Measurements from ENCODE around the gene RNF14. TPM values are rescaled to one million over a fixed set of nuclear protein-coding genes. Genes with fewer than 3 reads are reported as not detected.
"Not testable (repeated sequence)": the region's sequence is repeated elsewhere in the genome, so short reads cannot be mapped to it uniquely, and the experiment has no call there.

RNF14 gene
- 10 to 100 TPM; 53.0 to 54.6 TPM for total RNA-seq
- polyA plus RNA-seq: 10 to 100 TPM; 44.3 to 55.0 TPM
- long read RNA-seq, donor 1, full-length matches to known transcripts: 27 of 87 reads
- long read RNA-seq, donor 1, partial matches to known transcripts: 16 of 87 reads
- long read RNA-seq, donor 1, other reads (novel, unspliced or antisense): 44 of 87 reads
- long read RNA-seq, donor 2, full-length matches to known transcripts: 19 of 35 reads
- long read RNA-seq, donor 2, partial matches to known transcripts: 4 of 35 reads
- long read RNA-seq, donor 2, other reads (novel, unspliced or antisense): 12 of 35 reads

GRCh38 chr5:141968914-141969608 lies at the start of gene RNF14:
Gene RNF14 (plus strand): TSS chr5:141969105. CDS start chr5:141973589, 4,484 bp downstream.
- ATAC-seq (ENCODE audit: low FRiP score) (peak; percentile 99), DNase-seq (peak; percentile 97 to 98)
- H3K4me3 ChIP-seq (ENCODE audit: low read length in 2 of 2): peak within 1 kb of the TSS; percentile 74 to 77
- no peaks in the 10 kb centered on the region for H3K9me3 ChIP-seq (ENCODE audit: control insufficient read depth, low read length)
- peaks cover 0 to 3% of the 10 kb centered on the region in 2 donors for H3K4me1 ChIP-seq (ENCODE audit: control insufficient read depth in 1 of 2, insufficient read depth in 2 of 2, low read length in 2 of 2)
- H3K36me3 ChIP-seq (ENCODE audit: control insufficient read depth in 1 of 2, insufficient read depth in 2 of 2, low read length in 1 of 2): peaks cover 0 to 2% of the 10 kb centered on the region in 2 donors
- peak within 1 kb of the TSS; percentile 86 to 91 for H3K27ac ChIP-seq (ENCODE audit: low read depth in 1 of 2, low read length in 2 of 2)
- intact Hi-C loops (cut with DNase I): loop anchor here in 1 of 2 donors (5.0 kb wide), 1 partner anchor 47 kb away; the partner anchor contains the start of gene DELE1
- WGBS, 2 donors: 0 to 1% methylated on average over 59 to 63 of the region's 63 CpGs
- H3K27me3 ChIP-seq (ENCODE audit: control insufficient read depth in 1 of 2, insufficient read depth in 2 of 2, low read length in 1 of 2): no peaks in the 10 kb centered on the region

DNA sequence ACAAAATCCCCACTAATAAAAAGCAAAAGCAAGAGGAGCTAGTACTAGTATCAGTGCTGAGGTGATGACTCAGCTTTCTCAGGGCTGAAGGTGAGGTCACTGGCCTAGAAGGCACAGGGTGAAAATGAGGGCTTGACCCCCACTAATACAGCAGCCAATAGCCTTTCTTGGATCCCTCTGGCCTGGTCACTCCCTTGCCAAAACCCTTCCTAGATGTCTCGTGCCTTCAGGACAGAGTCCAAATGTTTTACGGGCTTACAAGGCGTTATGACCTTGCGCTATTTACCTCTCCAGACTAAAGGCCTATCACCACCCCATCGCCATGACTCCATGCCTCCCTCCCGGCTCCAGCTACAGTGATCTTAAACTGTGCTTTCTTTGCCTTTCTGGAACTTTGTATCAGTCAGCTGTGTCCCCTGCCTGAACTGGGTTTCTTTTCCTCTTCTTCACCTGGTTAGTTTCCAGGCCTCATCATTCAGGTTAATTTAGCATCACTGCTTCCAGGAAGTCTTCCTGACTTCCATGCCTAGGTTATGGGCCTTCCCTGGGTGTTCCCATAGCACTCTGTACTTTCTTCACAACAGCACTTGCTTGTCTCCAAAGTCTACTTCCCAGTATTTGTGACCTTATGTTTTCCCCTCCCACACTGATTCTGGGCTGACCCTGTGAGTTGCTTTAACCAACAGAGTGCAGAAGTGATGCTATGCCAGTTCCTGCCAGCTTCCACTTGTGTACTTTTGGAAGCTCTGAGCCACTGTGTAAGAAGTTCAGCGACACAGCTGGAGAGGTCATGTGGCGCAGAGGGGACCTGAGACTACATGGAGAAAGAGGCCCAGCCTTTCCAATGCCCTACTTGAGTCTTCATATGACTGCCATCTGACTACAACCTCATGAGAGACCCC lies 49.4 kb upstream of the RNF14 start:
- 87 to 92% methylated on average over 8 of the region's 8 CpGs for WGBS, 2 donors
- Histone ChIP-seq H3K27me3 (ENCODE audit: control insufficient read depth in 1 of 2, insufficient read depth in 2 of 2, low read length in 1 of 2) (no peaks in the 10 kb centered on the region), H3K4me1 (ENCODE audit: control insufficient read depth in 1 of 2, insufficient read depth in 2 of 2, low read length in 2 of 2) (no peaks in the 10 kb centered on the region), H3K9me3 (ENCODE audit: control insufficient read depth, low read length) (no peaks in the 10 kb centered on the region), H3K4me3 (ENCODE audit: low read length in 2 of 2) (no peak overlapping the region), H3K27ac (ENCODE audit: low read depth in 1 of 2, low read length in 2 of 2) (no peak overlapping the region), H3K36me3 (ENCODE audit: control insufficient read depth in 1 of 2, insufficient read depth in 2 of 2, low read length in 1 of 2) (no peaks in the 10 kb centered on the region)
- no peak for DNase-seq
- intact Hi-C loops (cut with DNase I): loop anchor here in 1 of 2 donors (5.0 kb wide), 2 partner anchors 33 to 48 kb away; partner anchors contain the start of gene RNF14
- ATAC-seq (ENCODE audit: low FRiP score): no peak

DNA sequence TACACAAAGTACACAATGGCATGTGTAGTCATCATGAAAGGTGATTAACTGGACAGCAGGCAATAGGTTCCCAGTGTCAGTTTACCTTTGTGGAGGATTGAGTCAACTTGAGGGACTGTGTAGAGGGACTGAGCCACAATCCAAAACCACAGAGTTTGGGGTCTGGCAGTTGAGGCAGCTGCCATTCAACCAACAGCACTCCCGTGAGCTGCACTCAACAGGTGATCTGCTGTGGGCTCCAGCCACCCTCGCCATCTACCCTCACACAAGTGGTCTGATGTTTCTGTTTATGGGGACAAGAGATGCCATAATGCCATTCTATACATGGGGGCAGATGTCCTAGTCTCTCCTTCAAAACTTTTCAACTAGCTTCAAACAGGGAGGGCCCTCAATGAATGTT lies 48.1 kb upstream of the RNF14 start:
- ATAC-seq (ENCODE audit: low FRiP score) (no peak), DNase-seq (no peak)
- H3K27me3 ChIP-seq (ENCODE audit: control insufficient read depth in 1 of 2, insufficient read depth in 2 of 2, low read length in 1 of 2): no peaks in the 10 kb centered on the region
- no peaks in the 10 kb centered on the region for H3K4me1 ChIP-seq (ENCODE audit: control insufficient read depth in 1 of 2, insufficient read depth in 2 of 2, low read length in 2 of 2)
- H3K36me3 ChIP-seq (ENCODE audit: control insufficient read depth in 1 of 2, insufficient read depth in 2 of 2, low read length in 1 of 2): no peaks in the 10 kb centered on the region
- H3K9me3 ChIP-seq (ENCODE audit: control insufficient read depth, low read length): no peaks in the 10 kb centered on the region
- WGBS, 2 donors: 83 to 84% methylated on average over 2 of the region's 2 CpGs
- H3K27ac ChIP-seq (ENCODE audit: low read depth in 1 of 2, low read length in 2 of 2): no peak overlapping the region
- intact Hi-C loops (cut with DNase I): loop anchor here in 1 of 2 donors (5.0 kb wide), 1 partner anchor 47 kb away; the partner anchor contains the start of gene RNF14
- no peak overlapping the region for H3K4me3 ChIP-seq (ENCODE audit: low read length in 2 of 2)

- intact Hi-C loops (cut with DNase I): loop anchor here in 1 of 2 donors (5.0 kb wide), 1 partner anchor 44 kb away; the partner anchor contains the start of gene RNF14
- Histone ChIP-seq H3K27ac (ENCODE audit: low read depth in 1 of 2, low read length in 2 of 2) (peak overlapping the region; percentile 18 to 62), H3K4me3 (ENCODE audit: low read length in 2 of 2) (peak overlapping the region; percentile 27 to 49)
- DNase-seq: peak in 1 of 2 donors; percentile 64
- 52 to 59% methylated on average over 25 to 28 of the region's 28 CpGs for WGBS, 2 donors
- not testable (repeated sequence) for ATAC-seq (ENCODE audit: low FRiP score); H3K4me1 ChIP-seq (ENCODE audit: control insufficient read depth in 1 of 2, insufficient read depth in 2 of 2, low read length in 2 of 2); H3K9me3 ChIP-seq (ENCODE audit: control insufficient read depth, low read length); H3K27me3 ChIP-seq (ENCODE audit: control insufficient read depth in 1 of 2, insufficient read depth in 2 of 2, low read length in 1 of 2); H3K36me3 ChIP-seq (ENCODE audit: control insufficient read depth in 1 of 2, insufficient read depth in 2 of 2, low read length in 1 of 2)
Measured at GRCh38 chr5:141922827-141923447, 46.0 kb upstream of the RNF14 start.

DNA sequence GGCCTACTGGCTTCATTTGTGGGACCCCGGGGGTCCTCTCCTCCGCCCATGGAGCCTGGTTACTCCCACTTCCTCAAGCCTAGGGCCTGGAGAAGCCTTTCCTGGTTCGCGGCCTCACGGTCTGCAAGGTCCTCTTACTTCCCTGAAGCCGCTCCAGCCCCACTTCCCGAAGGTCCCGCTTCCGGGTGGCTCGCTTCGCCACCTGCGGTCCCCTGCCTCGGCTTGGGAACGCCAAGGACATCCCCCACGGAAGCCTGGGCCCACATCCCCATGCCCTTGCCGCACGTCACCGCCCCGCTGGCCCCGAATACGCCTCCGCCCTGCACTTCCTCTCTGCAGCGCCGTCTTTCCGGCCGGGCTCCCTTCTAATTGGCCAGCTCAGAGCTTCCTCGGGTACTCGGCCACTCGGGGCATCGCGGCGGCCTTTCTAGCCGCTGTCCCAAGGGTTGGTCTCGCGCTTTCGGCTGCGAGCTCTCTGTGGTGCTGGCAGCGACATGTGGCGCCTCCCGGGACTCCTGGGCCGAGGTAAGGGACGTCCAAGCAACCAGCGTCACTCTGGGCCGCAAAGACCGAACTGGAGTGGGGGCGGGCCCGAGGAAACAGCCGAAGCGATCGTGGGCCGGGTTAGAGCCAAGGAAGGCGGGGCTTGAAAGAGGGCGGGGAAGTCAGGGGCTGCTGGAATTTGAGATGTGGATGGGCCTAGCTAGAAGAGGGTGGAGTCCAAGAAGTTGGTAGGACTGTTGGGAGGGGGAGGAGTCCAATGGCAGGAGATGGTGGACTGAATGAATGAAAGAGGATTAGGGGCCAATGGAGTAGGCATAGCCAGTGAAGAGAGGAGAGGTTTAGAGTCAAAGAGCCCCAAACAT lies 45.2 kb upstream of the RNF14 start, which contains the start of gene DELE1:
DELE1 (plus strand) TSS at position 424 of the 866 bp plus-strand sequence; CDS start at position 495, 71 bp downstream.
- Histone ChIP-seq H3K27ac (ENCODE audit: low read depth in 1 of 2, low read length in 2 of 2) (peak within 1 kb of the TSS; percentile 71 to 90), H3K4me3 (ENCODE audit: low read length in 2 of 2) (peak within 1 kb of the TSS; percentile 27 to 49), H3K27me3 (ENCODE audit: control insufficient read depth in 1 of 2, insufficient read depth in 2 of 2, low read length in 1 of 2) (no peaks in the 10 kb centered on the region), H3K36me3 (ENCODE audit: control insufficient read depth in 1 of 2, insufficient read depth in 2 of 2, low read length in 1 of 2) (peaks cover 0 to 2% of the 10 kb centered on the region in 2 donors), H3K4me1 (ENCODE audit: control insufficient read depth in 1 of 2, insufficient read depth in 2 of 2, low read length in 2 of 2) (no peaks in the 10 kb centered on the region), H3K9me3 (ENCODE audit: control insufficient read depth, low read length) (no peaks in the 10 kb centered on the region)
- 0 to 1% methylated on average over 53 of the region's 53 CpGs for WGBS, 2 donors
- ATAC-seq (ENCODE audit: low FRiP score) (peak; percentile 98), DNase-seq (peak; percentile 98)
- intact Hi-C loops (cut with DNase I): loop anchor here in 1 of 2 donors (5.0 kb wide), 1 partner anchor 44 kb away; the partner anchor contains the start of gene RNF14

DNA sequence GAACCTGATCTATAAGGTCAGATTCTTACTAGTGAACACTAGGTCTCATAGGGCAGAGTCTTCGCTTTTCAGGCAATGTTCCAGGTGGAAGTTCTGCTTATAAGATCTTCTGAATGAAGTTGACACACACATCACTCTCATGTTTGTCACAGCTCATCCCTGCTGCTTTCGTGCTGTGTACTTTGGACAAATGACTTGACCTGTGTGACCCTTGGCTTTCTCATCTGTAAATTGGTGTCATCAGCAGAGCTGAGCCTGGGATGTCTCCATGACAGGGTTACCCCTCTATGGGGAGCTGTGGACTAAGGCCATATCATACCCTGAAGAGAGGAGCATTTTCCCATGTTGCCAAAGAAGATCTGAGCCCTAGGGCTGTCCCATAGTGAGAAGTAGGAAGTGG lies 42.5 kb upstream of the RNF14 start:
- Histone ChIP-seq H3K4me3 (ENCODE audit: low read length in 2 of 2) (no peak overlapping the region), H3K4me1 (ENCODE audit: control insufficient read depth in 1 of 2, insufficient read depth in 2 of 2, low read length in 2 of 2) (no peaks in the 10 kb centered on the region), H3K9me3 (ENCODE audit: control insufficient read depth, low read length) (no peaks in the 10 kb centered on the region), H3K27ac (ENCODE audit: low read depth in 1 of 2, low read length in 2 of 2) (no peak overlapping the region), H3K27me3 (ENCODE audit: control insufficient read depth in 1 of 2, insufficient read depth in 2 of 2, low read length in 1 of 2) (no peaks in the 10 kb centered on the region), H3K36me3 (ENCODE audit: control insufficient read depth in 1 of 2, insufficient read depth in 2 of 2, low read length in 1 of 2) (peaks cover 2 to 4% of the 10 kb centered on the region in 2 donors)
- DNase-seq (no peak), ATAC-seq (ENCODE audit: low FRiP score) (no peak)
- intact Hi-C loops (cut with DNase I): no loop called here
- WGBS, 2 donors: 83 to 86% methylated on average over 2 of the region's 2 CpGs

- DNase-seq (peak in 1 of 2 donors; percentile 57), ATAC-seq (ENCODE audit: low FRiP score) (no peak)
- Histone ChIP-seq H3K27me3 (ENCODE audit: control insufficient read depth in 1 of 2, insufficient read depth in 2 of 2, low read length in 1 of 2) (no peaks in the 10 kb centered on the region), H3K9me3 (ENCODE audit: control insufficient read depth, low read length) (no peaks in the 10 kb centered on the region), H3K4me3 (ENCODE audit: low read length in 2 of 2) (no peak overlapping the region), H3K36me3 (ENCODE audit: control insufficient read depth in 1 of 2, insufficient read depth in 2 of 2, low read length in 1 of 2) (peaks cover 2 to 6% of the 10 kb centered on the region in 2 donors), H3K27ac (ENCODE audit: low read depth in 1 of 2, low read length in 2 of 2) (no peak overlapping the region), H3K4me1 (ENCODE audit: control insufficient read depth in 1 of 2, insufficient read depth in 2 of 2, low read length in 2 of 2) (no peaks in the 10 kb centered on the region)
- 47 to 52% methylated on average over 8 of the region's 8 CpGs for WGBS, 2 donors
- intact Hi-C loops (cut with DNase I): no loop called here
Measured at GRCh38 chr5:141928051-141928450, 40.9 kb upstream of the RNF14 start.
